Endodermal cell (in vitro differentiated cells): Measurements from ENCODE around the gene FNDC1. TPM values are rescaled to one million over a fixed set of nuclear protein-coding genes. Genes with fewer than 3 reads are reported as not detected.
"Not testable (repeated sequence)": the region's sequence is repeated elsewhere in the genome, so short reads cannot be mapped to it uniquely, and the experiment has no call there.

Source experiments
- DNase-seq: peaks from one replicate; pipeline ENCODE4 v3.0.0-alpha.2; 2017
- H3K27ac ChIP-seq: 2 replicates; pipeline ENCODE4 v1.5.1; 2013; ENCODE audit warnings: mild to moderate bottlenecking, low read depth, low read length, moderate library complexity
- H3K27me3 ChIP-seq: 2 replicates; pipeline ENCODE4 v1.6.1; 2013; ENCODE audit warnings: mild to moderate bottlenecking, low read length, moderate library complexity; ENCODE audit not compliant: insufficient read depth, control insufficient read depth, poor library complexity, severe bottlenecking
- H3K36me3 ChIP-seq: 2 replicates; pipeline ENCODE4 v1.7.0; 2013; ENCODE audit warnings: mild to moderate bottlenecking, low read length, moderate library complexity; ENCODE audit not compliant: control insufficient read depth, insufficient read depth
- H3K4me1 ChIP-seq: one replicate; pipeline ENCODE4 v1.7.0; 2013; ENCODE audit warnings: low read length; ENCODE audit not compliant: control insufficient read depth, insufficient read depth
- H3K4me3 ChIP-seq: 2 replicates; pipeline ENCODE4 v1.5.1; 2013; ENCODE audit warnings: mild to moderate bottlenecking, low read length, moderate library complexity
- H3K9ac ChIP-seq: 2 replicates; pipeline ENCODE4 v1.6.1; 2013; ENCODE audit warnings: mild to moderate bottlenecking, low read length, moderate library complexity; ENCODE audit not compliant: poor library complexity, severe bottlenecking; ENCODE audit errors: extremely low read depth
- H3K9me3 ChIP-seq: 2 replicates; pipeline ENCODE4 v1.6.1; 2013; ENCODE audit warnings: mild to moderate bottlenecking, low read length, moderate library complexity; ENCODE audit not compliant: control insufficient read depth
- H3K27ac Mint-ChIP-seq: 2 replicates; pipeline ENCODE4 v1.8.0; 2020; ENCODE audit warnings: mixed read lengths
- H3K27me3 Mint-ChIP-seq: 2 replicates; pipeline ENCODE4 v1.8.0; 2021; ENCODE audit warnings: mild to moderate bottlenecking, mixed read lengths; ENCODE audit not compliant: insufficient read depth
- H3K36me3 Mint-ChIP-seq: 2 replicates; pipeline ENCODE4 v1.8.0; 2020; ENCODE audit warnings: low read depth, mixed read lengths
- H3K4me1 Mint-ChIP-seq: 2 replicates; pipeline ENCODE4 v1.8.0; 2020; ENCODE audit warnings: mixed read lengths
- H3K4me3 Mint-ChIP-seq: 2 replicates; pipeline ENCODE4 v1.8.0; 2020; ENCODE audit warnings: mild to moderate bottlenecking, moderate library complexity, mixed read lengths
- H3K9me3 Mint-ChIP-seq: 2 replicates; pipeline ENCODE4 v1.8.0; 2020; ENCODE audit warnings: mild to moderate bottlenecking, mixed read lengths
- CTCF ChIP-seq: fragments of 200-600 bp; sonication (generic); conservative IDR thresholded peaks from 2 replicates; pipeline ENCODE4 v1.5.0; 2021; ENCODE audit warnings: antibody characterized with exemption, mild to moderate bottlenecking
- WGBS, 2 experiments: methylation state at CpG; one replicate each; pipeline versions ENCODE4 v1.1.5 to v1.1.7; 2013; ENCODE audit warnings: missing lambda C conversion rate in 2 of 2, mixed read lengths in 1 of 2; ENCODE audit not compliant: insufficient coverage in 1 of 2, insufficient read length in 1 of 2; 5-methylcytosine and 5-hydroxymethylcytosine counted together
- total RNA-seq, 2 donors: library from RNA; stranded (reverse); fragmentation: NEBNext Ultra II Directional in 1 of 2; extraction: Animal tissue kit (Norgen Biotek cat#: 25700) in 1 of 2; gene quantifications; 2 replicates in 1 of 2; 3 replicates in 1 of 2; pipeline ENCODE4 v1.2.1, GENCODE V29; 2021

FNDC1 gene
- total RNA-seq, 2 donors from 2014 or later = 0.55 to 0.62 TPM

GRCh38 chr6:159282421-159282820, 113.2 kb downstream of the FNDC1 start:
- no peak overlapping the region for H3K27ac ChIP-seq
- Mint-ChIP-seq H3K4me1 (no peaks in the 10 kb centered on the region), H3K36me3 (no peaks in the 10 kb centered on the region), H3K4me3 (no peak overlapping the region), H3K9me3 (peaks cover 18% of the 10 kb centered on the region), H3K27ac (no peak overlapping the region), H3K27me3 (peaks cover 11% of the 10 kb centered on the region)
- no peaks in the 10 kb centered on the region for H3K4me1 ChIP-seq
- H3K27me3 ChIP-seq = no peaks in the 10 kb centered on the region
- no peak overlapping the region for H3K4me3 ChIP-seq
- no peaks in the 10 kb centered on the region for H3K36me3 ChIP-seq
- no peak overlapping the region for H3K9ac ChIP-seq
- 0 to 47% methylated on average over 1 to 4 of the region's 5 CpGs for WGBS, 2 experiments
- H3K9me3 ChIP-seq = peaks cover 32% of the 10 kb centered on the region
- DNase-seq = no peak
- no peak for TF ChIP-seq CTCF

GRCh38 chr6:159284661-159285060, 115.5 kb downstream of the FNDC1 start:
- not testable (repeated sequence) for H3K9ac ChIP-seq, H3K4me3 ChIP-seq, H3K9me3 Mint-ChIP-seq, H3K36me3 ChIP-seq, H3K4me3 Mint-ChIP-seq, H3K4me1 Mint-ChIP-seq, H3K27ac ChIP-seq, H3K27me3 ChIP-seq, DNase-seq, H3K36me3 Mint-ChIP-seq, H3K27ac Mint-ChIP-seq, H3K4me1 ChIP-seq
- peaks cover 18% of the 10 kb centered on the region for H3K27me3 Mint-ChIP-seq
- H3K9me3 ChIP-seq = peaks cover 11% of the 10 kb centered on the region

- 90 to 97% methylated on average over 5 of the region's 5 CpGs for WGBS, 2 experiments
- Histone ChIP-seq H3K9me3 (no peaks in the 10 kb centered on the region), H3K36me3 (no peaks in the 10 kb centered on the region), H3K27me3 (no peaks in the 10 kb centered on the region), H3K27ac (no peak overlapping the region), H3K4me3 (no peak overlapping the region), H3K4me1 (no peaks in the 10 kb centered on the region), H3K9ac (no peak overlapping the region)
- Mint-ChIP-seq H3K27ac (no peak overlapping the region), H3K9me3 (peaks cover 6% of the 10 kb centered on the region), H3K36me3 (no peaks in the 10 kb centered on the region), H3K4me1 (no peaks in the 10 kb centered on the region), H3K27me3 (peaks cover 8% of the 10 kb centered on the region), H3K4me3 (no peak overlapping the region)
- no peak for DNase-seq
- peak; percentile 33 for TF ChIP-seq CTCF
Measured at GRCh38 chr6:159298840-159299239, 129.6 kb downstream of the FNDC1 start.

GRCh38 chr6:159299566-159299965, 130.4 kb downstream of the FNDC1 start:
- H3K9me3 ChIP-seq = no peaks in the 10 kb centered on the region
- Mint-ChIP-seq H3K9me3 (peaks cover 6% of the 10 kb centered on the region), H3K27ac (no peak overlapping the region), H3K4me3 (no peak overlapping the region), H3K27me3 (peaks cover 8% of the 10 kb centered on the region), H3K36me3 (no peaks in the 10 kb centered on the region), H3K4me1 (no peaks in the 10 kb centered on the region)
- no peak for TF ChIP-seq CTCF
- H3K4me1 ChIP-seq = no peaks in the 10 kb centered on the region
- 67% methylated on average over 2 of the region's 2 CpGs; no CpG with 5 or more reads in 1 of the 2 experiments for WGBS, 2 experiments
- H3K27me3 ChIP-seq = no peaks in the 10 kb centered on the region
- no peak for DNase-seq
- no peaks in the 10 kb centered on the region for H3K36me3 ChIP-seq
- no peak overlapping the region for H3K4me3 ChIP-seq
- H3K9ac ChIP-seq = no peak overlapping the region
- no peak overlapping the region for H3K27ac ChIP-seq
